ENCODE results near the gene PPIL1.

The PPIL1 gene

GRCh38 chr6:36836111-36837021 lies 38.2 kb downstream of the PPIL1 start:
- DNase-seq (ENCODE audit: low read depth in 2 of 2) = no peak

DNA sequence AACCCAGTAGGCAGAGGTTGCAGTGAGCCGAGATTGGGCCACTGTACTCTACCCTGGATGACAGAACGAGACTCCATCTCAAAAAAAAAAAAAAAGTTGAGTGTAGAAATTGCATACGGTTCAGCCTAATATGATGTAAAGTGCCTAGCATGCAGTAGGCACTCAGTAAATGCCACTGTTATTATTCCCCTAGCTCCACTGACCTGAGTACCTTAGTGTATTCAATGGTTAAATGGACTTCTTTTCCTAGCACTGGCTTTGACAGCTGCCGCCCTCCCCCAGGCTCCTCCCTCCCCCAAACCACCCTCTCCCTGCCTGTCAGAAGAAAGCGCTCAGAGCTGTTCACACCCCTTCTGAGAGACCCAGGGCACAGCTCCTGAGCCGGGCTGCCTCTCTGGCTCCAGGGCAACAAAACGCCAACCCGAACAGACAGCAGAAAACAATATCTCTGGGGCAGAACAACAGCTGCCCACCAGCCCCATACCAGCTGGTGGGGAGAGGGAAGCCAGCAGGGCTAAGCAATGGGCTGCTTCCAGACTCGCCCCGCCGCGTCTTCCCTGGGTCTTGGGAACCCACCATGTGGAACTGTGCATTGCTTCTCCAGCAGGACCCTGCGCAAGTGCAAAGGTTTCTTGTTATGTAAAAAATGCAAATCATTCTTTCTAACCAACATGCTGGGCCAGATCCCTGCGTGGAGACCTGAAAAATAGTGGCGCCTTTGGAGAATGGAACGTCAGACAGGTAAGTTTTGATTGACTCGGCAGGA lies 39.8 kb downstream of the PPIL1 start:
- no peak for DNase-seq (ENCODE audit: low read depth in 2 of 2)

DNA sequence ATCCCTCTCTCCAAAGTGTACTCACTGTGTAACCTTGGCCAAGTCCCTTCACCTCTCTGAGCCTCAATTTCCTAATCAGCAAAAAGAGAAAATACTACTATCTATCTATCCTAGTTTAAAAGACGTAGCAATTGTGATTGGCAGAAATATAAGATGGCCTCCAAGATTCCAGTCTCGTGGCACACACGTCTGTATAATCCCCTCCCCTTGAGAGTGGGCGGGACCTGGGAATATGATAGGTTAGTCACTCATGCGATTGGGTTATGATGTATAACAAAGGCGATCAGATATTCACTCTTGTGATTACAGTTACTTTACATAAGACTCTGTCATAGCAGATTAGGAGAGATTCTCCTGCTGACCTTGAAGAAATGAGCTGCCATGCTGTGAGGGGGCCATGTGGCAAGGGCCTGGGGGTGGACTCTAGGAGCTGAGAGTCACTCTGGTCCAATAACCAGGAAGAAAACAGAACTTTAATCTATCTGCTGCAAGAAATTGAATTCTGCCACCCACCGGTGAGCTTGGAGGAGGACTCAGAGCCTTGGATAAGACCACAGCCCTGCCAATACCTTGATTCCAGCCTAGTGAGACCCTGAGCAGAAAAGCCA lies 41.3 kb downstream of the PPIL1 start:
- DNase-seq (ENCODE audit: low read depth in 2 of 2) = no peak

GRCh38 chr6:36832313-36832712 lies 42.3 kb downstream of the PPIL1 start:
- no peak for DNase-seq (ENCODE audit: low read depth in 2 of 2)

- no peak for DNase-seq (ENCODE audit: low read depth in 2 of 2)
These were observed 44.0 kb downstream of the PPIL1 start for GRCh38 chr6:36830577-36830976.

- no peak for DNase-seq (ENCODE audit: low read depth in 2 of 2)
These were observed 44.6 kb downstream of the PPIL1 start for GRCh38 chr6:36829919-36830544.

- no peak for DNase-seq (ENCODE audit: low read depth in 2 of 2)
These were observed 47.1 kb downstream of the PPIL1 start for GRCh38 chr6:36827261-36828079.

- no peak for DNase-seq (ENCODE audit: low read depth in 2 of 2)
These were observed 47.9 kb downstream of the PPIL1 start for GRCh38 chr6:36826520-36827227.

DNA sequence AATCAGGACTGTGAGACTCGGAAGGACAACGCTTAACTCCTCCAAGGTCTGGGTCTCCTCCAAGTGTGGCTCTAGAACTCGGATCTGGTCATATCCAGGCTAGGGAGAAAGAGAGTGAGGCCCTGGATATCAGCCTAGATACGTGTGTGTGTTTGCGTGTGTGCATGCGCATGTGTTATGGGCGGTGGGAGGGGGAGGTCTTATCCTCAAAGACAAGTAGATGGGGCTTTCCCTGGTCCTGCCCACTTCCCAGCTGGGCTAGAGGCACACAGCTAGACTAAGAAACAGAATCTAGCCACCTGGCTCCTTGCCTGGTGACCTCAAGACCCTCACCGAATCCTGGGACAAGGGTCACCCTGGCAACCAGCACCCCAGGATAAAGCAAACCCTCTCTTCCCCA lies 48.6 kb downstream of the PPIL1 start:
- no peak for DNase-seq (ENCODE audit: low read depth in 2 of 2)

DNA sequence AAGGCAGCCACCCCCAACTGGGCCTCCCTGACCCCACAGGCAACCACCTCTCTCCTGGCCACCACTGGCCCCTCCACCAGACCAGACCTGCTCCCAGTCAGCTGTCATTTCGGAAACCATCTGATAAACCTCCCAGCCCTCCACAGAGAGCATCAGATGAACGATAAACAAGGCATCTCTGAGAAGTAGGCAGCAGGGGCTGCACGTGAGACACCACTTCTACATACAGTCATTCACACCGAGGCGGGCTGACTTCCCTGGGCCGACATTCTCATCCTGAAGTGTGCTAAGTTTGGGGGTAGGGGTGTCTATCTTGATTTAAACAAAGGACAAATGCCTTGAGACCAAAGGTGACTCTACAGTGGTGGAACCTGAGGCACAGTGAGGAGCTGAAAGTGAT lies 49.2 kb downstream of the PPIL1 start:
- DNase-seq (ENCODE audit: low read depth in 2 of 2) = no peak

- no peak for DNase-seq (ENCODE audit: low read depth in 2 of 2)
These were observed 50.4 kb downstream of the PPIL1 start for GRCh38 chr6:36824253-36824652.

- no peak for DNase-seq (ENCODE audit: low read depth in 2 of 2)
These were observed 51.0 kb downstream of the PPIL1 start for GRCh38 chr6:36823421-36824096.

DNA sequence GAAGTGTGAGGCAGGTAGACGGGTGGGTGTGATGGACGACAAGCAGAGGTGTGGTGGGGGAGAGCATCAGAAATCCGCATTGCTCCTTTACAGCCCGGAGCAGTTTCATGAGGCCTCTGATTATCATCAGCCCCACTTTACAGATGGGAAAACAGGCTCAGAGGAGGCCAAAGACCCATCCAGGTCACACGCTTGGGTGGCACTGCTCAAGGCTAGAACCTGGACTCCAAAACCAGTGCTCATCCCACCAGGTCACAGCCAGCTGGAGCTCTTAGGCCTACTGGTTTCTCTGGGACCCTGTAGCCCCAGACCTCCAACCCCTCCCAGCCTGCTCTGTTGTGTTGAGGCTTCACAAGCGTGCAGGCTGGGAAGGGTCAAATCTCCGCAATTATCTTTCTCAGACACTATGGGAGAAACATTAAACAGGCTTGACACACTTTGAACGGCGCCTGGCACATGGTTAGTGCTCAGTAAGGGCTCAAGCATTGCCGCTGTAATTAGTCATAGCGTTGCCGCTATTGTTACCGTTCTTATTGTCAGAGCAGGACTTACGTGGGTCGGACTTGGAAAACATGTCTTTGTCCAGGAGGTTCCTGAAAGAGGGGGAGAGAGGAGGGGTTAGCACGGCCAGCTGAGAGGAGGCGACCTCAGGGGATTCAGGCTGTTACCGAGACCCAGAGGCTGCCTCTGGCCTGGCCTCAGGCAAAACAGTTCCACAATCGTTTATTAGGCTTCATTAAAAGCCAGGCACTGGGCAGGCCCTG lies 51.9 kb downstream of the PPIL1 start:
- DNase-seq (ENCODE audit: low read depth in 2 of 2) = no peak

GRCh38 chr6:36821581-36822335 lies 52.8 kb downstream of the PPIL1 start:
- no peak for DNase-seq (ENCODE audit: low read depth in 2 of 2)

GRCh38 chr6:36820700-36821580 lies 53.7 kb downstream of the PPIL1 start:
- DNase-seq (ENCODE audit: low read depth in 2 of 2) = no peak

- DNase-seq (ENCODE audit: low read depth in 2 of 2) = no peak
These were observed 55.8 kb downstream of the PPIL1 start for GRCh38 chr6:36818756-36819155.

DNA sequence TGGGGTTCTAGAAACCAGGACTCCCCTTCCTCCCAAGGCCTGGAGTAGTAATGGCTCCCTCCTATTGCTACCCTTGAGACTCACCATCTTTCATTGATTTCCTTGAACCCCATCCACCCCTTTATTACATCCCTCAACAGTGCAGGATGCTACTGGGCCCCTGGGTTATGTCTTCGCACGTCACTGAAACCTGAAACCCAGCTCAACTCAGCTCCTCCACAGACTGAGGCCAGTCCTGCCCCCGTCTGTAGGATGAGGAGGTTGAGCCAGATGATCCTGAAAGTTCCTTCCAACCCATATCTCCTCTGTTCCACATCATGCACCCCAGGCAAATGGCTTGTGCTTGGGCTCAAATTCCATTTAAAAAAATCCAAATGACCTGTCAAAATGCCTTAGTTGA lies 56.8 kb downstream of the PPIL1 start:
- no peak for DNase-seq (ENCODE audit: low read depth in 2 of 2)

Measured in activated CD8-positive, alpha-beta memory T cell treated with anti-CD3 and anti-CD28 coated beads for 4 hours (primary cell).